Suprapubic skin (tissue), 4 donors: ENCODE measurements around the gene MYO16.

Experiments
- CTCF ChIP-seq, 2 donors: fragments of 200-600 bp in 1 of 2; fragments of 450-650 bp in 1 of 2; sonication (generic) in 1 of 2; IDR thresholded peaks; one replicate each; pipeline ENCODE4 v1.5.1; 2016 to 2019; ENCODE audit warnings: antibody characterized with exemption in 2 of 2, mild to moderate bottlenecking in 1 of 2, moderate library complexity in 1 of 2
- POLR2A ChIP-seq, 2 donors: fragments of 450-650 bp; IDR thresholded peaks; one replicate each; pipeline ENCODE4 v1.6.1; 2017; ENCODE audit warnings: antibody characterized with exemption in 2 of 2, mild to moderate bottlenecking in 2 of 2, moderate library complexity in 2 of 2
- POLR2AphosphoS5 ChIP-seq, 3 donors: sonication (generic); formaldehyde crosslinking; IDR thresholded peaks; one replicate each; pipeline ENCODE4 v1.6.1; 2017; ENCODE audit warnings: antibody characterized with exemption in 3 of 3

- TF ChIP-seq CTCF (IDR thresholded peaks at IDR 0.05) (no peak), POLR2AphosphoS5 (IDR thresholded peaks at IDR 0.05) (no peak), POLR2A (IDR thresholded peaks at IDR 0.05) (no peak)
Measured at GRCh38 chr13:108742701-108743451, 113.5 kb downstream of the MYO16 start.
